B cell (primary cell): ENCODE results near the gene CRYBA1.

ENCODE experiments used
- CTCF ChIP-seq: fragments of 200-600 bp; IDR thresholded peaks from one replicate; pipeline ENCODE4 v1.8.0; 2022; ENCODE audit warnings: antibody characterized with exemption, mild to moderate bottlenecking
- EZH2 ChIP-seq: IDR thresholded peaks from 2 replicates; pipeline ENCODE4 v1.6.1; 2012; ENCODE audit warnings: borderline replicate concordance, low read depth, mild to moderate bottlenecking, moderate library complexity, low read length; ENCODE audit not compliant: insufficient read depth, poor library complexity, severe bottlenecking

DNA sequence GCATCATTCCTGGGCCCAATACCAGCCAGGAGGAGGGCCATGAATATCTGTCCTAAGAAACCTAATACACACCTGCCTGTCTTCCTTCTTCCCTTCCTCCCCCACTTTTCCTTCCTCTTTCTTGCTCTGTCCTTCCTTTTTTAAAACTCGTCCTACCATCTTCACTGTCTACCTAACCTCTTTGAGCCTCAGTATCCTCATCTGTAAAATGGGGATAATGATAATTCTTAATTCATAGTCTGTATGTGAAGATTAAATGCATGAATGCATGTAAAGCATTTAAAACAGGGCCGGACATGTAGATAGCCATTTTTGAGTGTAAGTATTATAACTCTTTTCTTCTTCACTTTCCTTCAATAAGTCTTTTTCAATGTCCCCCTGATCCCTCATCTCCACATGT is 560 bp downstream of the CRYBA1 start:
- TF ChIP-seq CTCF: no peak
- no peak for TF ChIP-seq EZH2
